Esophagus muscularis mucosa (tissue), 4 donors: ENCODE measurements around the gene DLG5. TPM values are rescaled to one million over a fixed set of nuclear protein-coding genes. Genes with fewer than 3 reads are reported as not detected.

ENCODE experiments used
- DNase-seq: peaks from one replicate; pipeline ENCODE4 v3.0.0-alpha.2; 2017; ENCODE audit errors: extremely low spot score
- H3K27ac ChIP-seq, 4 donors: fragments of 200-600 bp; sonication (generic); replicated peaks in 1 of 4; 1 replicate in 3 of 4; 2 replicates in 1 of 4; pipeline ENCODE4 v1.5.1; 2016 to 2019; ENCODE audit warnings: mild to moderate bottlenecking in 1 of 4
- H3K27me3 ChIP-seq, 4 donors: fragments of 200-600 bp; sonication (generic); one replicate each; pipeline versions ENCODE4 v1.5.1 to v1.6.0; 2016 to 2019
- H3K36me3 ChIP-seq, 4 donors: fragments of 200-600 bp; sonication (generic); one replicate each; pipeline ENCODE4 v1.5.1; 2016 to 2019
- H3K4me1 ChIP-seq, 4 donors: fragments of 200-600 bp; sonication (generic); one replicate each; pipeline ENCODE4 v1.5.1; 2016 to 2019
- H3K4me3 ChIP-seq, 4 donors: fragments of 200-600 bp; sonication (generic); 1 replicate in 2 of 4; 2 replicates in 2 of 4; pipeline ENCODE4 v1.5.1; 2016 to 2019; ENCODE audit warnings: mild to moderate bottlenecking in 4 of 4, moderate library complexity in 1 of 4
- H3K9me3 ChIP-seq, 4 donors: fragments of 200-600 bp; sonication (generic); 1 replicate in 3 of 4; 2 replicates in 1 of 4; pipeline ENCODE4 v1.5.1; 2016 to 2019
- EP300 ChIP-seq: sonication (generic); formaldehyde crosslinking; IDR thresholded peaks from one replicate; pipeline ENCODE4 v1.6.1; 2017; ENCODE audit warnings: antibody characterized with exemption
- POLR2A ChIP-seq: fragments of 450-650 bp; IDR thresholded peaks from one replicate; pipeline ENCODE4 v1.6.1; 2017; ENCODE audit warnings: antibody characterized with exemption, moderate library complexity, mild to moderate bottlenecking, low read depth
- POLR2AphosphoS5 ChIP-seq, 2 donors: sonication (generic); formaldehyde crosslinking; IDR thresholded peaks; one replicate each; pipeline ENCODE4 v1.6.1; 2017; ENCODE audit warnings: antibody characterized with exemption in 2 of 2
- whole genome bisulfite sequencing: methylation state at CpG from one replicate; pipeline ENCODE4 v1.1.5; 2018; 5-methylcytosine and 5-hydroxymethylcytosine counted together
- intact Hi-C: fragments of 100-400 bp; cut with DNase I; formaldehyde crosslinking; loops from one replicate; pipeline ENCODE4 v1.15.1; 2023
- total RNA-seq, 4 donors: library from RNA; depleted of rRNA; stranded (reverse); fragments of >200 nt; gene quantifications; one replicate each; pipeline versions ENCODE4 v1.1.0 to v1.2.1, GENCODE V29; 2016
- TF ChIP-seq, protein P1 (sequence below), 3 experiments: fragments of 200-600 bp in 2 of 3; fragments of 450-650 bp in 1 of 3; sonication (generic) in 2 of 3; IDR thresholded peaks; one replicate each; pipeline ENCODE4 v1.5.1; 2017 to 2019; ENCODE audit warnings: antibody characterized with exemption in 3 of 3, mild to moderate bottlenecking in 2 of 3, moderate library complexity in 1 of 3

The DLG5 gene
- total RNA-seq, 4 donors from 2014 or later: 55.7 to 120 (median 76.6) TPM

- H3K27me3 ChIP-seq: no peaks in the 10 kb centered on the region
- TF ChIP-seq POLR2A (no peak), POLR2AphosphoS5 (IDR thresholded peaks at IDR 0.05) (no peak), EP300 (no peak)
- intact Hi-C loops: no loop called here
- no peaks in the 10 kb centered on the region for H3K9me3 ChIP-seq
- peaks cover 0 to 20% (median 17%) of the 10 kb centered on the region in 4 donors for H3K4me1 ChIP-seq
- H3K4me3 ChIP-seq: no peak overlapping the region
- 66% methylated on average over 5 of the region's 5 CpGs for WGBS
- no peak overlapping the region for H3K27ac ChIP-seq
- H3K36me3 ChIP-seq: no peaks in the 10 kb centered on the region
- no peak for DNase-seq
Observed at GRCh38 chr10:77965294-77965693, 38.7 kb upstream of the DLG5 start.

DNA sequence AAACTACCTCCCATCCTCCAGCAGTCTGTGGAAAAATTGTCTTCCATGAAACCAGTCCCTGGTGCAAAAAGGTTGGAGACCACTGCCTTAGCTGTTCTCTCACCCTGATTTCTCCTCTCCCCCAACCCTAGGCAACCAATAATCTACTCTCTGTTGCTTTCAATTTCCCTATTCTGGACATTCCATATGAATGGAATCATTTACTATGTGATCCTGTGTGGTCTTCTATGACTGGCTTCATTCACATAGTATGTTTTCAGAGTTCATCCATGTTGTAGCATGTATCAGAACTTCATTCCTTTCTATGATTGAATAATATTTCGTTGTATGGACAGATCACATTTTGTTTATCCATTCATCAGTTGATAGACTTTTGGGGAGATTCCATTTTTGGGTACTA lies 38.3 kb upstream of the DLG5 start:
- H3K4me3 ChIP-seq: no peak overlapping the region
- intact Hi-C loops: no loop called here
- H3K36me3 ChIP-seq: no peaks in the 10 kb centered on the region
- WGBS: 90% methylated on average over 1 of the region's 1 CpG
- peaks cover 0 to 21% (median 18%) of the 10 kb centered on the region in 4 donors for H3K4me1 ChIP-seq
- no peak overlapping the region for H3K27ac ChIP-seq
- H3K27me3 ChIP-seq: no peaks in the 10 kb centered on the region
- no peaks in the 10 kb centered on the region for H3K9me3 ChIP-seq
- no peak for DNase-seq
- TF ChIP-seq EP300 (no peak), POLR2A (no peak), POLR2AphosphoS5 (IDR thresholded peaks at IDR 0.05) (no peak)
- TF ChIP-seq, protein P1, sequence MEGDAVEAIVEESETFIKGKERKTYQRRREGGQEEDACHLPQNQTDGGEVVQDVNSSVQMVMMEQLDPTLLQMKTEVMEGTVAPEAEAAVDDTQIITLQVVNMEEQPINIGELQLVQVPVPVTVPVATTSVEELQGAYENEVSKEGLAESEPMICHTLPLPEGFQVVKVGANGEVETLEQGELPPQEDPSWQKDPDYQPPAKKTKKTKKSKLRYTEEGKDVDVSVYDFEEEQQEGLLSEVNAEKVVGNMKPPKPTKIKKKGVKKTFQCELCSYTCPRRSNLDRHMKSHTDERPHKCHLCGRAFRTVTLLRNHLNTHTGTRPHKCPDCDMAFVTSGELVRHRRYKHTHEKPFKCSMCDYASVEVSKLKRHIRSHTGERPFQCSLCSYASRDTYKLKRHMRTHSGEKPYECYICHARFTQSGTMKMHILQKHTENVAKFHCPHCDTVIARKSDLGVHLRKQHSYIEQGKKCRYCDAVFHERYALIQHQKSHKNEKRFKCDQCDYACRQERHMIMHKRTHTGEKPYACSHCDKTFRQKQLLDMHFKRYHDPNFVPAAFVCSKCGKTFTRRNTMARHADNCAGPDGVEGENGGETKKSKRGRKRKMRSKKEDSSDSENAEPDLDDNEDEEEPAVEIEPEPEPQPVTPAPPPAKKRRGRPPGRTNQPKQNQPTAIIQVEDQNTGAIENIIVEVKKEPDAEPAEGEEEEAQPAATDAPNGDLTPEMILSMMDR (IDR thresholded peaks at IDR 0.05): no peak

GRCh38 chr10:77963901-77964300 lies 37.3 kb upstream of the DLG5 start:
- Histone ChIP-seq H3K36me3 (no peaks in the 10 kb centered on the region), H3K4me3 (no peak overlapping the region), H3K4me1 (peaks cover 0 to 21% (median 18%) of the 10 kb centered on the region in 4 donors), H3K27me3 (no peaks in the 10 kb centered on the region), H3K9me3 (no peaks in the 10 kb centered on the region), H3K27ac (no peak overlapping the region)
- intact Hi-C loops: no loop called here
- TF ChIP-seq, protein P1 (IDR thresholded peaks at IDR 0.05): no peak
- TF ChIP-seq POLR2A (no peak), POLR2AphosphoS5 (IDR thresholded peaks at IDR 0.05) (no peak)
- DNase-seq: no peak
- WGBS: 92% methylated on average over 6 of the region's 7 CpGs

- no peak overlapping the region for H3K27ac ChIP-seq
- H3K4me1 ChIP-seq: peaks cover 0 to 23% (median 18%) of the 10 kb centered on the region in 4 donors
- no peak for DNase-seq
- intact Hi-C loops: no loop called here
- H3K36me3 ChIP-seq: no peaks in the 10 kb centered on the region
- H3K27me3 ChIP-seq: no peaks in the 10 kb centered on the region
- no peaks in the 10 kb centered on the region for H3K9me3 ChIP-seq
- no peak overlapping the region for H3K4me3 ChIP-seq
- WGBS: 77% methylated on average over 6 of the region's 7 CpGs
- TF ChIP-seq, protein P1 (IDR thresholded peaks at IDR 0.05): no peak
- TF ChIP-seq POLR2AphosphoS5 (IDR thresholded peaks at IDR 0.05) (no peak), POLR2A (no peak), EP300 (no peak)
Observed at GRCh38 chr10:77962350-77963146, 36.0 kb upstream of the DLG5 start.

DNA sequence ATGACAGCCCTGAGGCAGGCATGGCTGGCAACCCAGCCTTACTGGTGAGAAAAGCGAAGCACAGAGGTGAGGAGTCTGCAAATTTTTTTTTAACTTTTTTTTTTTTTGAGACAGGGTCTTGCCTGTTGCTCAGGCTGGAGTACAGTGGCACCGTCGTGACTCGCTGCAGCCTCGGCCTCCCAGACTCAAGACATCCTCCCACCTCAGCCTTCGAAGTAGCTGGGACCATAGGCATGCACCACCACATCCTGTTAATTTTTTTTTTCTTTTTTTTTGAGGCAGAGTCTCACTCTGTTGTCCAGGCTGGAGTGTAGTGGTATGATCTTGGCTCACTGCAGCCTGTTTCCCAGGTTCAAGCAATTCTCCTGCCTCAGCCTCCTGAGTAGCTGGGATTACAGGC lies 35.1 kb upstream of the DLG5 start:
- WGBS: 98% methylated on average over 6 of the region's 6 CpGs
- DNase-seq: no peak
- TF ChIP-seq EP300: no peak
- no peak for TF ChIP-seq POLR2AphosphoS5 (IDR thresholded peaks at IDR 0.05)
- no peak for TF ChIP-seq POLR2A
- TF ChIP-seq, protein P1 (IDR thresholded peaks at IDR 0.05): no peak
- H3K27ac ChIP-seq: peak overlapping the region in 1 of 4 donors; percentile 71
- H3K4me1 ChIP-seq: peaks cover 0 to 23% (median 18%) of the 10 kb centered on the region in 4 donors
- no peak overlapping the region for H3K4me3 ChIP-seq
- H3K9me3 ChIP-seq: no peaks in the 10 kb centered on the region
- intact Hi-C loops: no loop called here
- no peaks in the 10 kb centered on the region for H3K27me3 ChIP-seq
- H3K36me3 ChIP-seq: no peaks in the 10 kb centered on the region
